ENCODE results near the gene MPG.

DNA sequence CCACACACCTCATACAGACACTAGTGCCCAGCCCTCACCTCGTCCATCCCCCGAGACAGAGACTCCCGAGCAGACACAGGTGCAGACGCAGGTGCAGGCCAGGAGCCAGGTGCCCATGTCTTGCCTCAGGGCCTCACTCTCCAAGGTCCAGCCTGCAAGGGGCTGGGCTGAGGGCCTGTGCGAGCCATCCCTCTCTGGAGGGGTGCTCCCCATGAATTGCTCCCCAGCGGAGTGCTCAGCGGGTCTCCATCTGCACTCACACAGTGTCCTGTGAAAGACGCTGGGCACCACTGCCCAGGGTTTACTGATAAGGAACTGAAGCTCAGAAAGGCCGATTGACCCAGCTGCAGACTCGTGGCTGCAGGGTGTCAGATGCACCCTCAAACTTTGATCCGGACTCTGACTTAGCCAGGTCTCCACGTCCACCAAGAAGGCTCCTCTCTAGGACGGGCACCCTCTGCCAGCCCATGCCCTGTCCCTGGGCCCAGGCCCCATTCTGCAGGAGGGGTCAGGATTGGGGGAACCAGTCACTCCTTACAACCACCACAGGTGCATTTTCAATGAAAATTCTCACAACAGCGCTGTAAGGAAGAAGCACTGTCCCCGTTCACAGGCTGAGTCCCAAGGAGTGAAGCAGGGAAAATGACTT is 41.6 kb upstream of the MPG start:
- no peak for TF ChIP-seq POLR2A (IDR thresholded peaks at IDR 0.05)
- TF ChIP-seq, protein P1, sequence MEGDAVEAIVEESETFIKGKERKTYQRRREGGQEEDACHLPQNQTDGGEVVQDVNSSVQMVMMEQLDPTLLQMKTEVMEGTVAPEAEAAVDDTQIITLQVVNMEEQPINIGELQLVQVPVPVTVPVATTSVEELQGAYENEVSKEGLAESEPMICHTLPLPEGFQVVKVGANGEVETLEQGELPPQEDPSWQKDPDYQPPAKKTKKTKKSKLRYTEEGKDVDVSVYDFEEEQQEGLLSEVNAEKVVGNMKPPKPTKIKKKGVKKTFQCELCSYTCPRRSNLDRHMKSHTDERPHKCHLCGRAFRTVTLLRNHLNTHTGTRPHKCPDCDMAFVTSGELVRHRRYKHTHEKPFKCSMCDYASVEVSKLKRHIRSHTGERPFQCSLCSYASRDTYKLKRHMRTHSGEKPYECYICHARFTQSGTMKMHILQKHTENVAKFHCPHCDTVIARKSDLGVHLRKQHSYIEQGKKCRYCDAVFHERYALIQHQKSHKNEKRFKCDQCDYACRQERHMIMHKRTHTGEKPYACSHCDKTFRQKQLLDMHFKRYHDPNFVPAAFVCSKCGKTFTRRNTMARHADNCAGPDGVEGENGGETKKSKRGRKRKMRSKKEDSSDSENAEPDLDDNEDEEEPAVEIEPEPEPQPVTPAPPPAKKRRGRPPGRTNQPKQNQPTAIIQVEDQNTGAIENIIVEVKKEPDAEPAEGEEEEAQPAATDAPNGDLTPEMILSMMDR (IDR thresholded peaks at IDR 0.05): no peak

Data from lower leg skin (tissue), 3 donors.